HG02943 (cell line): ENCODE data around the gene CHCHD1.
"Not testable (repeated sequence)": the region's sequence is repeated elsewhere in the genome, so short reads cannot be mapped to it uniquely, and the experiment has no call there.

Experiments used
- ATAC-seq: cut with Tn5 transposase; IDR thresholded peaks from one replicate; pipeline ENCODE4 v1.9.1; 2021; ENCODE audit warnings: mild to moderate bottlenecking, low read depth, moderate library complexity; ENCODE audit not compliant: unreplicated experiment

The CHCHD1 gene

DNA sequence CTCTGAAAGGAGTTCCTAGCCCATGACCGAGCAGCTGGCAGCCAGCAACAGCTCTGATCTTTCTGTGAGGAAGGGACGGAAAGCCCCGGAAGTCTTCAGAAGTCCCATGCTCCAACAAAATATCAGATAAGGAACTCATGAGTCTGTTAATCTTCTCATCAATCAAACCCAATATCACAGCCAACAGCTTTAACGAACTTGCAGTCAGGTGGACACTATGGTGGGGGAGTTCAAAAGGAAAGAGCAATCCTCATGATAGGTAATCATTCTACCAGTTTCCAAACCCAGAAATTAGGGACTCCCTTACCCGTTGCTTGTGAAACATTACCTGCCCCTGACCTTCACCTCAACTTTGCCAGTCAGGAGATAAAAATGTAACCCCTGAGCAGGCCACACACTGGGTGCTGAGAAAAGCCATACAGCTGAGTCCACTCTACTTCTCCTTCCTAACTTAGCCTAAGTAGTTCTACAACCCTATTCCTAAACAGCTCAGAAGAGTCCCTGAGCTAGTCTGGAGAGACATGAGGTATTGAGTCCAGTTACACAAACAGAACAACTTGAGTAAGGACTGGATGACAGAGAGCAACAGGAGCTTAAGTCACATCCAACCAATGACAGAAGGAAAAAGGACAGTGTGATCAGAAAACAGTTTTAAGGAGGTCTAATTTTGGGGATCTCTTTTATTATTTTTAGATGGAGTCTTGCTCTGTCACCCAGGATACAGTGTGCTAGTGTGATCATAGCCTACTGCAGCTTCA lies 27.4 kb downstream of the CHCHD1 start:
- no peak for ATAC-seq

DNA sequence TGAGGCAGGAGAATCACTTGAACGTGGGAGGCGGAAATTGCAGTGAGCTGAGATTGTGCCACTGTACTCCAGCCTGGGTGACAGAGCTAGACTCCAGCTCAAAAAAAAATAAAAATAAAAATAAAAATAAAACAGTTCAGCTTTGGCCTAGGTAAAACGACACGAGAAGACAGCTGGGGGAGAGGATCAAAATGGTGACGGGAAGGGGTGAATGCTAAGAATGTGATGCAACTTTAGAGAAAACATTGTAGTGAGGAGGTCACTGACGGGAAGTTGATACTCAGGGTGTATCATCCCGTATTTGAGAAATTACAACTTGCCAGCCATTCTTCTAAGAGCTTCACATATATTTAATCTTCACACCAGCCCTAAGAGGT lies 28.5 kb downstream of the CHCHD1 start:
- no peak for ATAC-seq

DNA sequence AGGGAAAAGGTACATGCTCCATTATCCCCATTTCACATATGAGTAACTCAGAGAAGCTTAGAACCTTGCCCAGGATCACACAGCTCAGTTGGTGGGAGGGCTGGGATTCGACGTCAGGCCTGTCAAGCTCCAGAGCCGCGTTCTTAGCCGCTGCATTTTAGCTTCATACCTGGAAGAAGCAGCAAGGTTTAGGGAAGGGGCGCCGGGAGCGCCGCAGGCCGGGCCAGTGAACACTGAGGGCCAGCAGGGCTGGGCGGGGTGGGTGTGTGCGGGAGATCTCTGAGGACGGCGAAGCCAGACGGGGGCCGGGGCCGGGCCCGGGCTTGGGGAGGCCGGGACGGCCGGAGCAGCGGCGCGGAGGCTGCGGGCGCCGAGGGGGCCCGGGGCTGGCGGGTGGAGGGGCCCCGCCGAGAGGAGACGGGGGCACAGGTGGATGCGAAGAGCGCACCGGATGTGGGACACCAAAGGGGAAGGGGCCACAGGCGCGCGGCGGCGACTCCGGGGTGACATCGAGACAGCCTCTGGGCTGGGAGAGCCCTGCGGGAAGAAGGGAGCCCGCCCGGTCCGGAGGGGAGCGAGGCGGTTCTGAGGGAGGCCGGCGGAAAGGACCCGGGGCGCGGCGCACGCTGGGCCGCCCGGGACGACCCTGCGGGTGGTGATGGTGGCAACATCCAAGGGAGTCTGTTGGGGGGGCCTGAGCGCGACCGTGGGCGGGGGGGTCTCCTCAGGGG lies 29.1 kb downstream of the CHCHD1 start:
- peak; percentile 28 for ATAC-seq

DNA sequence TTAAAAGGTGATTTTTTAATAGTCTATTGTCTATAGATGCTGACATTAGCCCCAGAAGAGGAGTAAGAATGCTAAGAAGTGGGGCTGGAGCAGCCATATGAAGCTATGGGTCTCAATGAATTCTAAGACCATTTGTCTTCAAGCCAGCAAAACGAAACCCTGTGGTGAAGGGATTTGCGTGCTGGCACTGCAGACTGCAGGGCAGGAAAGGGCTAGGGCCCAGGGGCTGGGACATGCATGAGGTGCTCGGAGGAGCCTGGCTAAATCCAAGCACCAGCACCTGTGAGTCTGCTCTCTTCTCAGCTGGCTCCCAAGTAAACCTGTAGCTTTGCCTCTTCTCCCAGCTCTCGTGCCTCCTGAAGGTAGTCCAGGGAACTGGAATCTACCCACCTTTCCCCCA lies 30.8 kb downstream of the CHCHD1 start:
- no peak for ATAC-seq

DNA sequence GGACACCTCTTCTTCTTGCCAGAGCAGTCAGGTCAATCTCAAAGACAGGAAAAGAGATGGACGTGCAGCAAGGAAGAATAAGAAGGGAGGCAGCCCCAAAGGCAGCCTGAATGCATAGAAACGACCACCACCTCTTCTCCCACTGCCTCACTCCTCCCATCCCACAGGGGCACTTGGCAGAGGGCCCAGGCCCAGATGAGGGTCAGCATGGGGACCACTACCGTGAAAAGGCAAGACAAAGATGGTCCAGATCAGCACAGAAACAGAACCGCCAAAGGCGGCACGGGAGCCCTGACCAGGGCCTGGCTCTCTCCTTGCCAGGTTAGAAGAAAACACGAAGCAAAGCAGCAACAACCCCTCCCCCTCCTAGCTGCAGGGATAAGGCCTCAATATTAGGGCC lies 31.5 kb downstream of the CHCHD1 start:
- ATAC-seq = no peak

DNA sequence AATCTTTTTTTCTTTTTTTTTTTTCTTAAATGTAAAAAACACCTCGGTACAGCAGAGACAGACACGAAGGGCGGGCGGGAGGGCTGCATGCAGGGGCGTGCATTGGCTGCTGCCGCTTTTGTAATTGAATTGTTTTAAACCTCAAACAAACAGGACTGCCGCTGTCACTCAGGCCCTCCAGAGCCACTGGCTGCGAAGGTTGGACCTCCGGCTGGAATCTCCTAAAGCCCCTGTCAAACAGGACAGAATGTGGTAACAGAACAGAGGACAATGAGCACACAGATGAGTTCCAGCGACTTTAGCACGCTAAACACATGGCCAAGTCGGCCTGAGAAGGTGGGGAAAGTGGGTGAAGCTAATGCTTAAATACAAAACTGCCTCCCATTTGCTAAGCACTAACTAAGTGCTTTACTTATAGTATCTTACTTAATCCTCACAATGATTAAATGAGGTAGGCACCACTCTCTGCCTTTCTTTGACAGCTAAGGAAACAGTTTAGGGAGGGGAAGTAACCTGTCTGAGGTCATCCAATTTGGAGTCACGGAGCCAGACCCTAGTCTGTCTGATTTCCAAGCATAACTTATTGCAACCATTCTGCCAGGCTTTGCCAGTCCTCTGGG lies 32.5 kb downstream of the CHCHD1 start:
- no peak for ATAC-seq

DNA sequence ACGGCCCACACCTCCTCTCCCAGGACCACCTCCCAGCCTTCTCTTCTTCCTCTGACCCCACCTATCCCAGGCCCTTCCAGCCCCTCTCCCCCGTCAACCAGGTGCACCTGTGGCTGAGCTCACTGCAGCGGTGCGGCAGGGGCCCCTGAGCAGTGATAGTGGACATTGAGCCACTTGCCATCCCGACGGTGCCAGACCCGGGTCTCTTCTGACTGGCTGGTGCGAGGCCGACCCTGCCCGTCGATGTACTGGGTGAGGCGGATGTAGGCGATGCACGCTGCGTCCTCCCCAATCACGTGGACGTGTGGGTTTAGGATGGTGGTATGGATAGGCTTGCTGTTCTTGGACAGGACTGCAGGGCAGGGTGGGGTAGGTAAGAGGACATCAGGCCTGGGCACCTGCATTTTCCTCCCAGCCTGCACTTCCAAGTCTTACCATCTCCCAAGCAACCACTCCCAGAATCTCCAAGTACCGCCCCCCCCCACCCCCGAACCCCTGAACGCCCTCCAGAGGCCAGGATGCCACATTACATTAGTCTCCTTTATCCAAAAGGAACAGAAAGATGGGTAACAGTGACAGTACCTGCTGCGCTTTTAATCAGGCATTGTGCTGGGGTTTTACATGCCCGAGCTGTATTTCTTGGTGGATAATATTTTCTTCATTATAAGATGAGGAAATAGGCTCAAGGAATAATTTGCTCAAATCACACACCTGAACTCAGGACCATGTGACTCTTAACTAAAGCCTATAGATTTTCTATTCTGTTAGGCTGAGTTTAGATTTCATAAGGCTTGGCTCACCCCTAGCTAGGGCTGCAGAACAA lies 33.3 kb downstream of the CHCHD1 start:
- no peak for ATAC-seq

DNA sequence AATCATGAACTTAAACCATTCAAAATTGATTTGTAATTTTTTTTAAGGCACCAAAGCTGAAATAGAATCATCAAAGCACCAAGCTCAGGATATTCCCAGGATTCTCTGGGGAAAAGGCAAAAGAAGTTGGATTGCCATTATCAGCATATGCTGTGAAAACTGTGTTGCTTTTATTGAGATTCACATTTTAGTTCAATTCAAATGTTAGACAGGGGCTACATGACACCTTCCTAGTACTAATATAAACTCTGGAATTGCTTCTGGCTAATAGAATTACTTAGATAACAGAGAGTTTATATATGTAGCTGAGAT lies 33.8 kb downstream of the CHCHD1 start:
- no peak for ATAC-seq

DNA sequence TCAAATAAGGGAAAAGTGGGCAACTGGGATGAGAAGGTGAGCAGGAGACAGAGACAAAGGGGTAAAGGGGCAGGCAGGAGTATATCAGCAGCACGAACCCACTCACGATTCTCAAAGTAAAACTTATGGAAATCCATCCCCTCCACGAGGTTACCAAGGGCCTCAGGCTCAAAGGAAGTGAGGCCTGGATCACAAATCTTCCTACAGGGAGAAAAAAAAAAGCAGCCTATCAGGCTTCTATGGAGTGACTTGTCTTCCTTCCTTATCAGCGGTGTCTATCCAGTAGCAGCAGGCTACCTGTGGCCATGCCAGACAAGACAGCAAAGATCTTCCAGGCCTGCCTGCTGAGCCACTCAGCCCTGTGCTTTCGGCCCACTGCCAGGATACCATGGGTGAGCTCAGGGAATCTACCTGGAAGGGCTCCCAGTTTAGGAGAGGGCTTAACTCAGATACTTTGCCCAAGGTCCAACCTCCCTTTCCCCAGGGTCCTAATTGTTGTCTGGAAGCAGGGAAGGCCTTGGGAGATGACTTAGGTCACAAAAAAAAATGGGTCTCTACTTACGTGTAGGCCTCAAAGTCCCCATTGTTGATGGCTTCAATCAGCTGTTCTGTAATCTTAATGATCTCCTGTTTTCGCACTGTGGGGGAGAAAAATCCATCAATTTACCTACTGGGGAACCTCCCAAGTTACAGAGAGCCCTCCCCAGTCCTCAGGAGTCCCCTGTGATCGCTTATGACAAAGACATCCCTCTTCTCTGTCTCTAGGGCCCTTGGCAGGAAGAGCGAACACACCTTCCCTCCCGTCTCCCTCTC lies 35.3 kb downstream of the CHCHD1 start:
- ATAC-seq = no peak

DNA sequence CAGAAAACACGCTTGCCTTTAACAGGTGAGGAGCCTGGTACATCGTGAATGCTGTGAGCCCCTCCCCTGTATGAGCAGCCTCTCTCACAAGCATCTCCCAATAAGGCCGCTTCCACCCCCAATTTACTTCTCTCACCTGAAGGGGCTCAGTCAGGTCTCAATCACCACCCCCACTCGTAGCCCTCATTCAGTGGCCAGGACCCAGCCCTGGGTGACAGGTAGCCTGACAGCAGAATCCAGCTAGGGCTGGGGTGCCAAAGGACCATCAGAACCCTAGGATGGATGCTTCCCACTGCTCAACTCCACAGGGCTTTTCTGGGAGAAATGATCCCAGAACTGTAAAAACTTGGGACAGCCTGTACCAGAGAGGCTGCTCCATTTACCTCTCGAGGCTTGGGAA lies 36.0 kb downstream of the CHCHD1 start:
- no peak for ATAC-seq

DNA sequence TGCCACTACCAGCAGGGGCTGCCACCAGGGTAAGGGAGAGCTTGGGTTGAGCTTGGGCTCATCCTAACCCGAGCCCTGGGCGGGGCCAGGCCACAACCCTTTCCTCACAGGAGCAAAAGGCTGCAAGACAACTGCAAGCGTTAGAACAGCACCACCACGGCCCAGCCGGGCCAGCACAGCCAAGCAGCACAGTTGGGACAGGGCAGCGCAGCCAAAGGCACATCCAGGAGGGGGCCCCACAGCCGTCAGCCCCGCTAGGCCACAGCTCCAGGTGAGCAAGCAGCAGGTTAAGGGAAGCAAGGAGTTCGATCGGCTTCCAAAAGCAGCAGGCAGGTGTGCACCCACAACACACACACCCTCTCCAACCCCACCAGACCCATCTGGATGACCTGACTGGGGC lies 36.6 kb downstream of the CHCHD1 start:
- no peak for ATAC-seq

DNA sequence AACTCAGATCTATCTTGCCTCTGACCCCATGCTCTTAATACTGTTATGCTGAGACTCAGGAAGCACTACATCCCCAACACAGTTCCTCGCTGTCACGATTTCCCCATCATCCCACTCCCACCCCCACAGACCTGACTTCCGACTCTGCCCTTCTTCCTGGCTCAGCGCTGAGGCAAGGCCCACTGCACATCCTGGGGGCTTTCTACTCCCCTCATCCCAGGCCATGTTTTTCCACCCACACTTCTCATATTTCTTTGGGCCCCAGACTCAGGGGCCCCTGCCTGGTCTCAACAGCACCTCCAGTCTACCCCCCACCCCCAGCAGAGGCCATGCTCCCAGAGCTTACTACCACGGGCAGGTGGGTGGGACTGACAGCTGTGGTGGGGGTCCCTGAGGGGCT lies 37.2 kb downstream of the CHCHD1 start:
- no peak for ATAC-seq

DNA sequence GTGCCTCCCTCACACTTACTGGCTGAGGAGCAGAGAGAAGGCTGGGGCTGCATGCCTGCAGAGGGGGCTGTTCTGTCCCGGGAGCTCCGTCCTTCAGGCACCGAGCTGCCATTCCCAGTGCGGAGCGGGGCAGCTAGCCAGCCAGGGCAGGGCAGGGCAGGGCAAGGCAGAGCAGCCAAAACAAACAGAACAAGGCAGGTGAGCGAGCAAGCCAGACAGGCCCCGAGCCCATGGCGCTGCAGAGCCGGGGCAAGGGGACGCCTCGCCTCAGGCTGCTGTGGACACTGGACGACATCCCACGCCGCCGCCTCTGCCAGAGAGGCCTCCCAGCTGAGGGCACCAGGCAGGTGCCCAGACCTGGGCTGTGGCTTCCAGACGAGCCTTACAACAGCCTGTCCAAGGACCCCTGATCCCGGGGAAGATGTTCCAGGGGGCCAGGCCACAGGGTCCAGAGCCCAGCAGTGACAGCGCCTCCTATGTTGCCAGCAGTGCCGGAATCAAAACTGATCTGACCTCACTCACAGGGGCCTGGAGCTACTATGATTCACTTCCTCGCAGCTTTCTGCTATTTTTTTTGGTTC lies 37.8 kb downstream of the CHCHD1 start:
- ATAC-seq = no peak

DNA sequence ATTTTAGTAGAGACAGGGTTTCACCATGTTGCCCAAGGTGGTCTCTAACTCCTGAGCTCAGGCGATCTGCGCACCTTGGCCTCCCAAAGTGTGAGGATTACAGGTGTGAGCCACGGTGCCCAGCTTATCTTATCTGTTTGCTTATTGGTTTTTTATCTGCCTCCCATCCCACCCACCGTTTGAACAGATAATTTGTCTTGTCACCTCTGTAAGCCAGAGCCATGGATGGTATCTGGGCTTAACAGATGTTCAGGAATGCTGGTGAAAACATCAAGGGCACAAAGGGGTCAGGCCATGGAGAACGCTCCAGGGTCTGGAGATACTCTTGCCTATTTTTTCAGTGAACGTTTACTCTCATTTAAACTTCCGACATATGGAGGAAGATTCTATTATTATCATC lies 41.5 kb downstream of the CHCHD1 start:
- ATAC-seq = no peak

DNA sequence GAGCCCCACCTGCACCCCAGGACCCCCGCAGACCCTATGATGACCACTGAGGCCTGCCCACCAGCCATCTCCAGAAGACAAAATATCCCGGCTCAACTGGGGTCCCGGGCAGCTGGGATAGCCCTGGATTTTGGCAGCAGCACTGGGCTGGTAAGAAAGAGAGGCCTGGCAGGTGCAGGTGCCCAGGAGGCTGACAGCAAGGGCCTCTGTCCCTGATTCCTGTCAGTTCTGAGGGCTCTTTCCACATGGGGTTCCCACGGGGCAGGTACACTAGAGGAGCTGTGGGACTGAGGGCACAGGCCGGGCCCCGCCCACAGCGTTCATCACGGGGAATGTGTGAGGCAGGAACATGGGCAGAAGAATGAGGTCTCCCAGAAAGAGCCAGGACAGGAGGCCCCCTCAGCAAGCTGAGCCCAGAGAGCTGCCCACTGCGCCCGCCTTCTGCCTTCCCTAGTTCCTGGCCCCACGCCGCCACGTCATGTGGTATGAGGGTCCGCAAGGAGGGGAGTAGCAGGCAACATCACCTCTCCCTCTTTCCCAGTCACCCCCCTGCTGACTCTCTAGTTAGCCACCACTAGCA lies 42.4 kb downstream of the CHCHD1 start:
- ATAC-seq = no peak

DNA sequence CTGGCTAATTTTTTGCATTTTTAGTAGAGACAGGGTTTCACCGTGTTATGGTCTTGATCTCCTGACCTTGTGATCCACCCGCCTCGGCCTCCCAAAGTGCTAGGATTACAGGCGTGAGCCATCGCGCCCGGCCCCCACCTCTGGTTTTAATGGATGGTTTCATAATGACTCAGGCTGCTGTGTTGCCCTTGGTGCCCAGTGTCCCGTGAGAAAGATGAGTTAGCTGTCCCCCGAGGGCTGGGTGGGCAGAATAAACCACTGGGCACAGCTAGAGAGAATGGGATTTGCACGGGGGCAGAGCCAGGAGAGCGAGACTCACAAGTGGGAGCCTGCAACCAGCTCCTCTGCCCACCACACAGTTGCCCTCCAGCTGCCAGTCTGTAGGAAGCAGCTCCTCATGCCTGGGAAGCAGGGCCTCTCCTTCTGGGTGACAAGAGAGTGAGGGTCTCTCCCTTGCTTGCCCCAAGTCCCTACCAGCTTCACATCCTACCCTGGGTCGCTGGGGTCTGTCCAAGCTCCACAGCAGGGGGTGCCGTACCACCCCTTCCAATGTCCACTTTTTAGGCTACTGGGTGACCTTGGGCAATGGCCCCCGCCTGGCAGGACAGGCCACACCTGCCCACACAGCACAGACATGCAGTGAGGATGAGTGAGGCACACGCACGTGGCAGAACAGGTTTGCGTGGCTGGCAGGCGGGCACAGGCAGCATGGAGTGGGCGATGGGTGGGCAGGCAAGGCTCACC lies 45.7 kb downstream of the CHCHD1 start:
- ATAC-seq = no peak

DNA sequence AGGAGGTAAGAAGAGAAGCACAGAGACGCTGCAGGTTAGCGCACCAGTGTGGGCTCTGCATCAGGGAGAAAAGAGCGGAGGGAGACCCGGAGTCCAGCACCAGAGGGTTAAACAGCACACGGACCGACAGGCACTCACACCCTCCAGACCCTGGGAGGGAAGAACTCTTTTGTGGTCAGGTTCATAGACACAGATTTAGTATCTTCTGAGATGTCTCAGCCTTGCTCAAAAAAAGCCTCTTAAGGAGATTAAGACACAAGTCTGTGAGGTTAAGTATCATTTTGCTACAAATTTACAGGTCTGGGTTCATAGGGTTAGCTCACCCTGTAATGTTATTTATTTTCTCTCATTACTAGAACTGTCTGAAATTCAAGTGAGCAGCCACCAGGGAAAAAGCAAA lies 46.3 kb downstream of the CHCHD1 start:
- no peak for ATAC-seq

DNA sequence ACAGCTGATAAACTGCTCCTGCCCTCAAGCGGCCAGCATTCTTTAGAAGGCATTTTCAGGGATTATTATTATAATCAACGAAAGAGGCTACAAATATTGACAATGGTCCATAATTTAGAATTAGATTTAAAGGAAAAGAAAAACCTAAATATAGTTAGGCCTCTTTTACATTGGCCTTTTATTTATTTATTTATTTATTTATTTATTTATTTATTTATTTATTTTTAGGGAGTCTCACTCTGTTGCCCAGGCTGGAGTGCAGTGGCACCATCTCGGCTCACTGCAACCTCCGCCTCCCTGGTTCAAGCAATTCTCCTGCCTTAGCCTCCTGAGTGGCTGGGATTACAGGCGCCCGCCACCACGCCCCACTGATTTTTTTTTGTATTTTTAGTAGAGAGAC lies 47.2 kb downstream of the CHCHD1 start:
- not testable (repeated sequence) for ATAC-seq
